Activated naive CD8-positive, alpha-beta T cell (primary cell): Measurements from ENCODE around the gene NCKAP5.

Source experiments
- H3K27ac Mint-ChIP-seq: one replicate; pipeline ENCODE4 v1.8.0; 2021; ENCODE audit warnings: mixed read lengths
- H3K27me3 Mint-ChIP-seq: one replicate; pipeline ENCODE4 v1.8.0; 2021; ENCODE audit warnings: mixed read lengths
- H3K36me3 Mint-ChIP-seq: one replicate; pipeline ENCODE4 v1.8.0; 2021; ENCODE audit warnings: mixed read lengths
- H3K4me1 Mint-ChIP-seq: one replicate; pipeline ENCODE4 v1.8.0; 2021; ENCODE audit warnings: low read depth, mixed read lengths
- H3K4me3 Mint-ChIP-seq: one replicate; pipeline ENCODE4 v1.8.0; 2021; ENCODE audit warnings: mild to moderate bottlenecking, mixed read lengths
- H3K9me3 Mint-ChIP-seq: one replicate; pipeline ENCODE4 v1.8.0; 2021; ENCODE audit warnings: low read depth, mixed read lengths

The NCKAP5 gene

DNA sequence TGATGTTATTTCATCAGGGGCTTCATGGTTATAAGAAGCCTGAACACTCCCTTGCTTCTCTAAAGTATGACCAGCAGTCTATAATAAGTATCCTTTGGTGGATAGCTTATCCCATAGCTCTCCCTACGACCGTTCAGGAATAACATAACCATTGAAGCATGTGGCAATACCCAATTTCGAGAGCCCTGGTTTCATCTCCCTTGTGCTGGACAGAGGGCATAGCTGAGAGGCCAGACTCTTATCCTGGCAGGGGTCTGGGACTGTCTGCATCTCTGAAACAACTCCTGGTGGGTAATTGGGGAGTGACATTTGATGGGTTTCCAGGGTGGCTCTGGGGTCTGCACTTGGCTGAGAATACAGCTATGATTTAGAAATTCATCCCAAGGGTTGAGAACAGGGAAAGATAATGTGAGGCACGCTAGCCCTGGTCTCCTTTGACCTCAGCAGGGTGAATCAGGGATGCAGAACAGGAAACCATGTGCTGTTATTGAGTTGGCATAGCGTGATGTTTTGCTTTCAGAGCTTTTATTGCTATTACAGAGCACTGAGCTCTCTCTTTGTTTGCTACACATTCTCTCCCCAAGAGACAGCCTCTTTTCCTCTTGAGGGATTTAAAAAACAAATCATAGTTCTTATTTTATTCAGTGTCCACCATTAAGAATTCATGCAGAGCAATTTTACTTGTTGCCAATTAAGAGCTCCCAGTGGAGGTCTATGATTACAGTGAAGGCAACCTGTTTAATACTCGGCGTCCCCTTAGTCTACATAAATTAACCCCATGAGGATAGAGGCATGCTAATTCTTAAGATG lies 274.5 kb downstream of the NCKAP5 start:
- Mint-ChIP-seq H3K4me3 (no peak overlapping the region), H3K27me3 (no peaks in the 10 kb centered on the region), H3K9me3 (no peaks in the 10 kb centered on the region), H3K27ac (no peak overlapping the region), H3K36me3 (no peaks in the 10 kb centered on the region), H3K4me1 (no peaks in the 10 kb centered on the region)

DNA sequence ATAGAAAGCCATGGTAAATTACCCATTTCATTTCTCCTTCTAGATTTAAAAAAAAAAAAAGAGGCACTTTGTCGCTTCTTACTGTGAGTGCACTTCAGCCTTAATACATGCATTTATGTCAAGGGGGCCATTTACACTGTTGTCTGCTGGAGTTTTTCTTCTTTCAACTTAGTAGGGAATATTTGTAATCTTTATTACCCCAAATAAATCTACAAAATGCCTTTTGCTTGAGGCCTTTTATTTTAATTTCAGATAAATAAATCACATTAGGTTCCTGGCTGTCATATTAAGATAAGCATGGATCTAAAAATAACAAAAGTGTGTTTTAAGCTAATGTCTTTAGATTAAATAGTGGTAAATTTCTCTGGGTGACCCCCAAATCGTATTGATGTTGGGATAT lies 276.0 kb downstream of the NCKAP5 start:
- H3K4me3 Mint-ChIP-seq: no peak overlapping the region
- H3K36me3 Mint-ChIP-seq: no peaks in the 10 kb centered on the region
- H3K27me3 Mint-ChIP-seq: no peaks in the 10 kb centered on the region
- no peaks in the 10 kb centered on the region for H3K9me3 Mint-ChIP-seq
- no peak overlapping the region for H3K27ac Mint-ChIP-seq
- H3K4me1 Mint-ChIP-seq: no peaks in the 10 kb centered on the region

- no peak overlapping the region for H3K4me3 Mint-ChIP-seq
- H3K9me3 Mint-ChIP-seq: peaks cover 4% of the 10 kb centered on the region
- no peaks in the 10 kb centered on the region for H3K4me1 Mint-ChIP-seq
- no peaks in the 10 kb centered on the region for H3K36me3 Mint-ChIP-seq
- no peak overlapping the region for H3K27ac Mint-ChIP-seq
- no peaks in the 10 kb centered on the region for H3K27me3 Mint-ChIP-seq
Measured at GRCh38 chr2:133287709-133288108, 280.6 kb downstream of the NCKAP5 start.

DNA sequence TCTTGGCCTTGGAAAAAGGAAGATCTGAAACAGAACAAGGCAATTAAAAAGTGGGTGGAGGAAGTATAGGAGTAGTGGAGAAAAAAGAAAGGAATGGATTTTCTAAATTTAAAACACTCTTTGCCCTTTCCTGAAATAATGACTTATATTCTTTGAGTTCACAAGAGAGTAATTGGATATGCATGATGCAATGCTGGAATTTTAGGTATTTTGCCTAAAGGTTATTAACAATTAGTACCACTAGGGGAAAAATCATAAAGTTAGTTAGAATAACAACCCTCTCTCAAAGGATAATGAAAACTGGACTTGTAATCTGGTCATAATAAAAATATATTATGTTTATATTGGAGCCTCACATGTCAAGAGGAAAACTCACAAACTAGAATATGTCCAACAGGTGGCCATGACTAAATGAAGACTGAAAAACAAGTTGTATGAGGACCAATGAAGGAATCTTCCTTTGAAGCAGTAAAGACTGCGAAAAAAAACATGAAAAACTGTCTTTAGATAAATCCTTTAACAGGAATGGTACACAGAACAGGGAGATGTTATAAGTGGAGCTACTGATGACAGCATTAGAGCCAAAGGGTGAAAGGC lies 281.8 kb downstream of the NCKAP5 start:
- no peaks in the 10 kb centered on the region for H3K36me3 Mint-ChIP-seq
- no peak overlapping the region for H3K27ac Mint-ChIP-seq
- H3K9me3 Mint-ChIP-seq: peaks cover 4% of the 10 kb centered on the region
- no peaks in the 10 kb centered on the region for H3K4me1 Mint-ChIP-seq
- H3K27me3 Mint-ChIP-seq: no peaks in the 10 kb centered on the region
- H3K4me3 Mint-ChIP-seq: no peak overlapping the region

- Mint-ChIP-seq H3K4me3 (no peak overlapping the region), H3K36me3 (no peaks in the 10 kb centered on the region), H3K4me1 (no peaks in the 10 kb centered on the region), H3K27ac (no peak overlapping the region), H3K27me3 (no peaks in the 10 kb centered on the region), H3K9me3 (peaks cover 3% of the 10 kb centered on the region)
Measured at GRCh38 chr2:133273031-133273430, 295.2 kb downstream of the NCKAP5 start.

DNA sequence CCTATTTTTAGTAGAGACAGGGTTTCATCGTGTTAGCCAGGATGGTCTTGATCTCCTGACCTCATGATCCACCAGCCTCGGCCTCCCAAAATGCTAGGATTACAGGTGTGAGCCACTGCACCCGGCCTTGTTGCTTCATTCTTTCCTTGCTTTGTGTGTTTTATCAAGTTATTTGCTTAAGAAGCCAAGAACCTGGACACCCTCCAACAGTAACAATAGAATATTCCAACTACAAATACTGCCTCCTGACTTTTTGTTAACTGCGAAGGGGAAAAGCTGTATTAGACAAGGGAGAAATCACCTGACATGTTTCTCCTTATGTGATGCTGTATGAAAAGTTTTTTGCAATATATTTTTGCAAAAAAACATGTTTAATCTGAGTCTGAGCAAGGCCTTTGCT lies 297.2 kb downstream of the NCKAP5 start:
- Mint-ChIP-seq H3K27me3 (no peaks in the 10 kb centered on the region), H3K4me3 (no peak overlapping the region), H3K27ac (no peak overlapping the region), H3K4me1 (no peaks in the 10 kb centered on the region), H3K36me3 (no peaks in the 10 kb centered on the region), H3K9me3 (peaks cover 3% of the 10 kb centered on the region)

DNA sequence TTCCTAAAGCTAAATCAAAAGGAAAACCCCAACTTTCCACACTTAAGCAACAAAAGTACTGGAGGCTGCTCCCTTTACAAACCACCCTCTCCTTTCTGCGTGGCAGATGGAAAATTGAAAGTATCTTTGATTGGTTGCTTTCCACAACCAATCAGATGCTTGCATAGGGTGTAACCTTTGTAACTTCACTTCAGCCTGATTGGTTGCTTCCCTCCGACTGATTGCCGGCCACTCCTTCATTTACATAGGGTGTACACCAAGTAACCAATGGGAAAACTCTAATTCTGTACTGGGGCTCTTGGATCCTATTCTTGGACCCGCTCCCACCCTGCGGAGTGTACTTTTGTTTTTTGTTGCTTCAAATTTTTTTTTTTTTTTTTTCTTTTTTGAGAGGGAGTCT lies 297.7 kb downstream of the NCKAP5 start:
- no peaks in the 10 kb centered on the region for H3K36me3 Mint-ChIP-seq
- H3K9me3 Mint-ChIP-seq: peaks cover 3% of the 10 kb centered on the region
- H3K27ac Mint-ChIP-seq: no peak overlapping the region
- no peaks in the 10 kb centered on the region for H3K27me3 Mint-ChIP-seq
- no peak overlapping the region for H3K4me3 Mint-ChIP-seq
- H3K4me1 Mint-ChIP-seq: no peaks in the 10 kb centered on the region

DNA sequence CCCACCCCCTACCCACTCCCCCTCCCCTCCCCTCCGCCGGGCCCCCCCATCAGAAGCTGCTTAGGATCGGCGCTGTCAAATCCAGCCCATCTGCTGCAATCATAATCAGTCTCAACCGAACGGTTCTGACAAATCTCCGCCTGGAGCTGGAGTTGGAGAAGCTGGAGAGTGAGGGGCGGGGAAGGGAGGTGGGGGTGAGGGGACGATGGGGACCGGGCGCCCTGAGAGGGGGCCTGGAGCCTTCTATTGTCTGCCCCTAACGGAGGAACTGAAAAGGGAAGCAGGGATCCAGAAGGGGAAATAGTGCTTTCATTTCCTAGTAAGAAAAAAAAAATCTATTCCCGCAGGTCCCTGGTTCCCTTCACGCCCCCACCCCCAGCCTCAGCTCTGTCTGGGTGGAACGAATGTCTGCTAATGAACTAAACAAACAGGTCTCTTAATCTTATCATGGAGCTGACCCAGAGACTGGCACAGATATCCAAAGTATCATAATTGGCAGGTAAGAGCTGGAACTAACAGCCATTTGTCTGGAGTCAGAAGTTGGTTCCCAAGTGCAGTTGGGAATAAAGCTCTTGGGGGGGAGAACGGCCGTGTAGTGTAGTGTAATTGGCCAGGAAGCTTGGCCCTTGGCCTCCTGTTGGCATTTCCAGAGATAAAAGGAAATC lies 301.2 kb downstream of the NCKAP5 start:
- Mint-ChIP-seq H3K36me3 (no peaks in the 10 kb centered on the region), H3K27me3 (peaks cover 8% of the 10 kb centered on the region), H3K9me3 (no peaks in the 10 kb centered on the region), H3K4me1 (no peaks in the 10 kb centered on the region), H3K4me3 (no peak overlapping the region), H3K27ac (no peak overlapping the region)

DNA sequence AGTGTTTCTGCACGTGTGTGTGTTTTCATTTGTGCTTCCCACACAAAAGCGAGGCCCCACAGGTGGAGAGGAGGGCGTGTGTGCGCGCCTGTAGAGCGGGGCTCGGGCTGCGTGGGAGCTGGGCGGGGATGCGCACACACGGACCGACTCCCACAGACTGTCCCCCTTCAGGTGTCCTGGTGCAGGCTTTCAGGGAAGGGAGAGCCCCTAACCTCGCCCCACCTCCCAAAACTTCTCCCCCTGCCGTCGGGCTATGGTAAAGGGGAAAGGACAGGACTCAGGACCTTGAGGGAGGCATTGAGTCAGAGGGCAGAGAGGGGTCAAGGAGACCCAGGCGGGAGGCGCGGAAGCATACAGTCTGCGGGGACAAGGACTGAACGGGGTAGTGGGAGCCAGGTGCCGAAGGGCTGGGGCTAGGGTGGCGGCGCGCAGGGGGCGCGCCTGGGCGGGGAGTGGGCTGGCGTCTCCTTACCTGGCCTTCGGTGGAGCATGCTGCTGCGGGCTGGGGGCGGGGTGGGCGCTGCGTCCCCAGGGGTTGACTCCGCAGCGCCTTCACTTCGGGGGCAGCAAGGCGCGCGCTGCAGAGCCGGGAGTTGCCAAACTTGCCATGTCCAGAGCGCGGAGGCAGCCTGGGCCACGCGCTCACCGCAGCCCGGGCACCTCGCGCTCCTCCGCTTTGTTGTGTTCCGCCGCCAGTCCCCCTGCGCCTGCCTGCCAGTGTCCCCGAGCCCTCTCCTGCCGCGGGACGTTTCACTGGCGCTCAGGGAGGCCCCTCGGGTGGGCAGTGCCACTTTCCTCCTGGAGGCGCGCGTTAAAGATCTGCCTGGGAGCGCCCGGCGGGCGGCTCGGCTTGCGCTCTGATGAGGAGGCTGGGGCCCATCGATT lies 302.0 kb downstream of the NCKAP5 start:
- H3K4me3 Mint-ChIP-seq: no peak overlapping the region
- no peaks in the 10 kb centered on the region for H3K4me1 Mint-ChIP-seq
- H3K27me3 Mint-ChIP-seq: peaks cover 8% of the 10 kb centered on the region
- H3K9me3 Mint-ChIP-seq: no peaks in the 10 kb centered on the region
- no peaks in the 10 kb centered on the region for H3K36me3 Mint-ChIP-seq
- H3K27ac Mint-ChIP-seq: no peak overlapping the region

DNA sequence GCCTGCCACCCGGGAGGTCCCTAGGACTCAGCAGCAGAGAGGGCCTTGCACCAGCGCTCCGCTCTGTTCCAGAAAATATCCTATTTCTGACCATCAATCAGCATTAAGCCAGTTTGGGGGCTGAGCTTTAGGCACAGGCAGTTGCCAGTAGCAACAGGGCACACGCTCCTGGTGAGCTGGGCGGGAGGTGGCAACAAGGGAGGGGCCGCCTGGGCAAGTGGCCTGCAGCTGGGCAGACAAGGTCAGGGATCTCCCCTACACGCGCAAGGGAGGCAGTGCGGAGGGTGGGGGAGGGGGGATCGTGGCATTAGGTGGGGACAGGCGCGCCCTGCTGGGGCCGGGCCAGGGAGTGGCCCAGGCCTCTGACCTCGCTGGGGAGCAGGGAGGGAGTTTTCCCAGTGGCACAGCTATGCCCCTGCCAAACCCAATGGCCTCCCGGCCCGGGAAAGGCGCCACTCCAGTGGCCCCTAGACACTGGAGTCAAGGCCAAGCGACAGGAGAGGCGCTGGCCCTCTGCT lies 302.8 kb downstream of the NCKAP5 start:
- Mint-ChIP-seq H3K36me3 (no peaks in the 10 kb centered on the region), H3K4me3 (no peak overlapping the region), H3K9me3 (no peaks in the 10 kb centered on the region), H3K4me1 (no peaks in the 10 kb centered on the region), H3K27me3 (peaks cover 8% of the 10 kb centered on the region), H3K27ac (no peak overlapping the region)

DNA sequence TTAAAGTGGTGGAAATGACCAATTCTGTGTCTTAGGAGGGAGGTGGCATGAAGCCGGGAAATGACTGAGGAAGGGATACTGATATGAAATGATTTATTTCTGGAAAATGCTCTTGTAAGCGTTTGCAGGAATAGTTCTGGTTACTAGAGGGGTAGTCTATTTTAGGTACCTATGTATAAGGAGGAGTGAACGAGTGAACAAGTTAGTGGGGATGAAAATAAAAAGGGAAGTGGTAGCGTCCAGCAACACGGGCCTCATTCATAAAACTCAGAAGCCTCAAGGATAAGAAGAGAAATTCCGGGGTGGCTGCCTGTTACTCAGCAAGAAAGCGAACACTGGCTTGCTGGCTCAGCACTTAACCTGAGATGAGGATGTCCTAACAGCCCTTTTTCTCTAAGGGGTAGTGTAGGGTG lies 303.3 kb downstream of the NCKAP5 start:
- Mint-ChIP-seq H3K27me3 (peaks cover 8% of the 10 kb centered on the region), H3K4me3 (no peak overlapping the region), H3K4me1 (no peaks in the 10 kb centered on the region), H3K9me3 (no peaks in the 10 kb centered on the region), H3K27ac (no peak overlapping the region), H3K36me3 (no peaks in the 10 kb centered on the region)

GRCh38 chr2:133262893-133263292 lies 305.4 kb downstream of the NCKAP5 start:
- H3K27ac Mint-ChIP-seq: no peak overlapping the region
- no peak overlapping the region for H3K4me3 Mint-ChIP-seq
- no peaks in the 10 kb centered on the region for H3K4me1 Mint-ChIP-seq
- no peaks in the 10 kb centered on the region for H3K9me3 Mint-ChIP-seq
- H3K27me3 Mint-ChIP-seq: peaks cover 8% of the 10 kb centered on the region
- H3K36me3 Mint-ChIP-seq: no peaks in the 10 kb centered on the region

- H3K4me1 Mint-ChIP-seq: no peaks in the 10 kb centered on the region
- H3K36me3 Mint-ChIP-seq: no peaks in the 10 kb centered on the region
- H3K27ac Mint-ChIP-seq: no peak overlapping the region
- no peak overlapping the region for H3K4me3 Mint-ChIP-seq
- H3K27me3 Mint-ChIP-seq: no peaks in the 10 kb centered on the region
- no peaks in the 10 kb centered on the region for H3K9me3 Mint-ChIP-seq
Measured at GRCh38 chr2:133255360-133255759, 312.9 kb downstream of the NCKAP5 start.

DNA sequence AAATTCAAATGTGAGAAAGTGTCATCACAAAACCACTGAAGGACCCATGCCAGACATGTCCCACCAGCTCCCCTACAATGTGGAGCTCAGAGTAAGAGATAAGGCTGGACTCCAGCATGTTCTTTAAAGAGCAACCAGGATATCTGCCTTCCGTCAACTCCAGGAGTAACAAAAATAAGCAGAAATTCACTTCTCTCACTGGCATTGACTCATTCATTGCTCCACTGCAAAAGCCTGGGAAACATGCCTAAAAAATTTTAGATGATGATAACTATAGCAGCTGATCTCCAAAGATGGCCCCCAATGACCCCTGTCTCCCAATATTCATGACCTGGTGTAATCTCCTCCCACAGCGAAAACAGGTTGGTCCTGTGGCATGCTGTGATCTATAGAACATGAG lies 314.5 kb downstream of the NCKAP5 start:
- no peak overlapping the region for H3K27ac Mint-ChIP-seq
- H3K4me1 Mint-ChIP-seq: no peaks in the 10 kb centered on the region

More for the DNA sequence above, 314.5 kb downstream of the NCKAP5 start:
- H3K27me3 Mint-ChIP-seq: no peaks in the 10 kb centered on the region
- H3K36me3 Mint-ChIP-seq: no peaks in the 10 kb centered on the region
- no peak overlapping the region for H3K4me3 Mint-ChIP-seq
- no peaks in the 10 kb centered on the region for H3K9me3 Mint-ChIP-seq
